IPS-18c (cell line): ENCODE measurements around the gene FAM53C.
"Not testable (repeated sequence)": the region's sequence is repeated elsewhere in the genome, so short reads cannot be mapped to it uniquely, and the experiment has no call there.

Experiments
- H3K4me3 ChIP-seq: 2 replicates; pipeline ENCODE4 v1.7.0; 2013; ENCODE audit warnings: low read depth, mild to moderate bottlenecking, low read length, moderate library complexity; ENCODE audit not compliant: insufficient read depth
- H3K9me3 ChIP-seq: one replicate; pipeline ENCODE4 v1.6.1; 2013; ENCODE audit warnings: mild to moderate bottlenecking, low read length, moderate library complexity; ENCODE audit not compliant: control insufficient read depth, insufficient read depth

FAM53C gene

DNA sequence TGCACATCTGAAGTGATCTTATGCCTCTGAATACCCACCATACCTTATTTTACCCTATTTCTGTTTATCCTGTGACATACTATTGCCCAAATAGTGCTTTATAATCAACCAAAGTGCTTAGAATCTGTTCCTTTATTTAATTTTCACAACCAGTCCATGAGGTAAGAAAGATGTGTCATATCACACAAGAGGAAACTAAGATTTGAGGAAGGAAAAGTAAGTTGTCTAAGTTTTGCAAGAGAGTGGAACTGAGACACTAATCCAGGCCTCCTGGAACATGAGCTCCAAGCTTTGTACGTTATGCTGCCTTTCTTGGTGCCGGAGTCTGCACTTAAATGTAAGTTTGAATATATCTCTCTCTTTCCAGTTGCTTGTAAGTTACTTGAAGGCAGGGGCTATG, 31.6 kb downstream of the FAM53C start:
- no peaks in the 10 kb centered on the region for H3K9me3 ChIP-seq
- no peak overlapping the region for H3K4me3 ChIP-seq

DNA sequence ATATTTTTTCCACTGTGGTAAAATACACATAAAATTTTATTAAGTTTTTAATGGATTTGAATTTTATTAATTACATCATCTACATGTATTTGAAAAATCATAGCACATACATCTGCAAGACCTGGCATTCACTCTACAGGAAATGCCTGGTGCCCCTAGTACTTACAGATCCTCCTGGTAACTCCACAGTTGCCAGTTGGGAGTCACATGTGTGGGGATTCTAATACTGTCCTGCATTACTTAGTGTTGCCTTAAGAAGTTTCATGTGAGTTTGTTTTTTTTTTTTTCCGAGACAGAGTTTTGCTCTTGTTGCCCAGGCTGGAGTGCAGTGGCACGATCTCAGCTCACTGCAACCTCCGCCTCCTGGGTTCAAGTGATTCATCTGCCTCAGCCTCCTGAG, 32.5 kb downstream of the FAM53C start:
- no peaks in the 10 kb centered on the region for H3K9me3 ChIP-seq
- no peak overlapping the region for H3K4me3 ChIP-seq

DNA sequence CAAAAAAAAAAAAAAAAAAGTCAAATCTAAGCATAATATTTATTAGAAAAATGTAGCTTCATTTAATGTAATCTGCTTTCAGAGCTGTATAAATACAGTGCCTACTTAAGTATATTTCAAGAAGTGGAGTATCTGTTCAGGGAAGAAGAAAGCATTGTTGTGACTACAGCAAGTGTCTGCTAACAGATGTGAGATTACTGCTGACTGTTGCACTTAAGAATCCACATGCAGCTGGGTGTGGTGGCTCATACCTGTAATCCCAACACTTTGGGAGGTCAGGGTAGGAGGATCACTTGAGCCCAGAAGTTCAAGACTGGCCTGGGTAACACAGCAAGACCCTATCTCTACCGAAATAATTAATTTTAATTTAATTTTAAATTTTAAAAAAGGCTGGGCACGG, 33.4 kb downstream of the FAM53C start:
- Histone ChIP-seq H3K4me3 (no peak overlapping the region), H3K9me3 (no peaks in the 10 kb centered on the region)

DNA sequence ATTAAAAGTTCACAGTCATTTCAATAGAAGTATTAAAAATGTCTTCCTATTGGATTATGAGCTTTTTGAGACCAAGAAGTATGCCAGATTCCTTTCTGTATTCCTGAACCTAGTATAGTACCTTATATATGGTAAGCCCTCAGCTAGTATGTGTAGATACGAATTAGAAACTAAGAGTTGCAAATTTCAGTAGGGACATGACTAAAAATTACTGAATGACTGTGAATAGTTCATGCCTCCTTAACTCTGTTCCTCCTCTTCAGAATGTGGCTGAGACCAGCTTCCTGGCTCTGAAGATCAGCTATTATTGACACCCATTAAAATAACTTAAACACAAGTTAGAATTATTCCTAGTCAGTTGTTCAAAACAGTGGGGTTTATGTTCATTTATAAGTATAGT, 34.2 kb downstream of the FAM53C start:
- no peak overlapping the region for H3K4me3 ChIP-seq

DNA sequence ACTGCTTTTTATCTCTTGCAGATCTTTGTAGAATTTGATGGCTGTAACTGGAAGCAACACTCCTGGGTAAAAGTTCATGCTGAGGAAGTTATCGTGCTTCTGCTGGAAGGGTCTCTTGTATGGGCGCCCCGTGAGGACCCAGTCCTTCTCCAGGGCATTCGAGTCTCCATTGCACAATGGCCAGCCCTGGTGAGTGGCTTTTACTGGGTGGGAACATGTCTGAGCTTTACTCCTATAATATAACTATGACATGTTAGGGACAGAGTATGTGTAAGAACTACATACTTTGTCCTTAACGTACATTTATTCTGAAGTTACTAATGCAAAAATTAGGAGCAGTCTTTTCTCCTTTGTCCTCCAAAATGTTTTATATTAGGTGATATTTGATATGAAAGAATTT, 34.6 kb downstream of the FAM53C start:
- Histone ChIP-seq H3K4me3 (no peak overlapping the region), H3K9me3 (no peaks in the 10 kb centered on the region)

More for the DNA sequence above, 34.2 kb downstream of the FAM53C start:
- H3K9me3 ChIP-seq = no peaks in the 10 kb centered on the region

DNA sequence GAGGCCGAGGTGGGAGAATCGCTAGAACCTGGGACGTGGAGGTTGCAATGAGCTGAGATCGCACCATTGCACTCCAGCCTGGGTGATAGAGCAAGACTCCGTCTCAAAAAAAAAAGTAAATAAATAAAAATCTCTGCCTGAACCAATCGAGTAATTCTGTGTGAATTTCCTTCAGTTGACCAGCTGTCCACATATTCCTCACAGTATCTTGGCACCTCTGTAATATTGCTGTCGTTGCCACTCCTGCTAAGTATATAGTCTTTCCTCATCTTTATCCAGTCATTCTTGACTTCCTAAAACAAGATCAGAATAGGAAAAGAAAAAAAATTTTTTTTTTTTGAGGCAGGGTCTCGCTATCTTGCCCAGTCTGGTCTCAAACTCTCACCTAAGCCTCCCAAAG, 44.3 kb downstream of the FAM53C start:
- Histone ChIP-seq H3K9me3 (no peaks in the 10 kb centered on the region), H3K4me3 (no peak overlapping the region)

DNA sequence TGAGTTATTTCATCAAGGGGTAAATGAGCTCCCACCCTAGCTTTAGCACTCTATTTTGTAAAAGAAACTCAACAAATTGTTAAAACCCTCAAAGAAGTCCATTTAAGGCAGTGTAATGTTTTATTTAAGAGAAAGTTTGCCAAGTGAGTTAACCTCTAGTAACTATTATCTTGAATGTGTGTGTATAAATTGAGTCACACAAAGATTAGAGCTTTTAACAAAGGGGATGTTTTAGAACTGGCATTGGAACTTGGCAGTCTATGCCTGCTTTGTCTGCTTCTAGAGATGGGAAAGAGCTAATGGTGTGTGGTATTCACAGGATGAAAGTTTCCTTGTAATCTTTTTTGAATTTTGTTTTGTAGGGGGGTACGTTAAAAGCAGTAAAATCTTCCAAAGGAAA, 47.6 kb downstream of the FAM53C start:
- Histone ChIP-seq H3K9me3 (no peaks in the 10 kb centered on the region), H3K4me3 (no peak overlapping the region)

DNA sequence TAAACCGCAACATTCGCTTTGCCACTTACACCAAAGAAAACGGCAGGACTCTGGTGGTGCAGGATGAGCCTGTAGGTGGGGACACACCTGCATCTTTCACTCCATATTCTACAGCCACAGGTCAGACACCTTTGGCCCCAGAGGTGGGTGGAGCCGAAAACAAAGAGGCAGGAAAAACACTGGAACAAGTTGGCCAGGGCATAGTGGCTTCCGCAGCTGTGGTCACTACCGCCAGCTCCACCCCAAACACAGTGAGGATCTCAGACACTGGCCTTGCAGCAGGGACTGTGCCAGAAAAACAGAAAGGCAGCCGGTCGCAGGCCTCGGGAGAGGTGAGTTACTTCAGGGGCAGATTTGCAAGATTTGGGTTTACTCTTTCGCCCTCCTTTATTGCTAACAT, 48.2 kb downstream of the FAM53C start:
- Histone ChIP-seq H3K4me3 (no peak overlapping the region), H3K9me3 (no peaks in the 10 kb centered on the region)

DNA sequence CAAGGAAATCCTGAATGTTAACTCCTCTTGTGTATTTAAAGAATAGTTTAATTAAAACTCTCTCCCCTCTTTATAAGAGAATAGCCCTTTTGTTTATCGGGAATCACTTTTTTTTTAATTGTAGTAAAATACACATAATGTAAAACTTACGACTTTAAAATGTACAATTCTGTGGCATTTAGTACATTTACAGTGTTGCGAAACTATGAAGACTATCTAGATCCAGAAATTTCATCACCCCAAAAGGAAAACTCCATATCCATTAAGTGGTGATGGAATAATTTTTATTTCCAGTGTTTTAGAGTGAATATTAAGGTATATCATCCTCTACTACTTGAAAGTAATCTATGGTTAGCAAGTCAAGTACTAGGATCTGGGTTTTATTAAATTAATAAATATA, 51.3 kb downstream of the FAM53C start:
- Histone ChIP-seq H3K9me3 (no peaks in the 10 kb centered on the region), H3K4me3 (no peak overlapping the region)

DNA sequence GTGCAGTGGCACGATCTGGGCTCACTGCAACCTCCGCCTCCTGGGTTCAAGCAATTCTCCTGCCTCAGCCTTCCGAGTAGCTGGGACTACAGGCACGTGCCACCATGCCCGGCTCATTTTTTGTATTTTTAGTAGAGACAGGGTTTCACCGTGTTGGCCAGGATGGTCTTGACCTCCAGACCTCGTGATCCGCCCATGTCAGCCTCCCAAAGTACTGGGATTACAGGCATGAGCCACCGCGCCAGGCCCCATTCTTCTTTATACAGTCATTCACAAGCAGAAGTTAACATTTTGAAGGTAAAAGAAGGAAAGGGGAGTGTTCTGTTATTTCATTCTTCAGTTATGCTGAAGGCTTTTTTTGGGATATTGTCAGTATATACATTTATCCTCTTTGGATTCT, 51.8 kb downstream of the FAM53C start:
- H3K4me3 ChIP-seq, H3K9me3 ChIP-seq: not testable (repeated sequence)

DNA sequence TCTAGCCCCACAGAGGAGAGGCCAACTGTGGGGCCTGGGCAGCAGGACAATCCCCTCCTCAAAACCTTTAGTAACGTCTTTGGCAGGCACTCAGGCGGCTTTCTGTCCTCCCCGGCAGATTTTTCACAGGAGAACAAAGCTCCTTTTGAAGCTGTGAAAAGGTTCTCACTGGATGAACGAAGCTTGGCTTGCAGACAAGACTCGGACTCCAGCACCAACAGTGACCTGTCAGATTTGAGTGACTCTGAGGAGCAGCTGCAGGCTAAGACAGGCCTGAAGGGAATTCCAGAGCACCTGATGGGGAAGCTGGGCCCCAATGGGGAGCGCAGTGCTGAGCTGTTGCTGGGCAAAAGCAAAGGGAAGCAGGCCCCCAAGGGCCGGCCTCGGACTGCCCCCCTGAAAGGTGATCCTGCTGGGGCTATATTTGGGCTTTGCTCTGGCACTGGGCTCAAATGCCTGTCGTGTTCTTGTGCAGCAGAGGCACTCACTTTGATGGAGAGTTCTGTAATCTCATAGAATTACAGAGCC, 53.9 kb downstream of the FAM53C start:
- H3K4me3 ChIP-seq = no peak overlapping the region
- H3K9me3 ChIP-seq = no peaks in the 10 kb centered on the region
